ENCODE results near the gene SPAG16. TPM values are rescaled to one million over a fixed set of nuclear protein-coding genes. Genes with fewer than 3 reads are reported as not detected.

SPAG16 gene
- 14.4 TPM for total RNA-seq (ENCODE audit: unreplicated experiment)
- long read RNA-seq, transcript SPAG16-207 (5 exons, 1,250 nt) = major isoform, 7 of 9 reads
- long read RNA-seq, partial matches to known transcripts = 1 of 9 reads
- long read RNA-seq, other reads (novel, unspliced or antisense) = 1 of 9 reads

GRCh38 chr2:213284105-213285090 lies at the start of gene SPAG16:
SPAG16 (plus strand) TSS chr2:213284464.
- H3K9me3 Mint-ChIP-seq (ENCODE audit: unreplicated experiment) = no peaks in the 10 kb centered on the region
- TF ChIP-seq CTCF (IDR thresholded peaks at IDR 0.05; ENCODE audit: unreplicated experiment) = no peak
- peaks cover 10% of the 10 kb centered on the region for H3K4me1 Mint-ChIP-seq (ENCODE audit: unreplicated experiment)
- no peaks in the 10 kb centered on the region for H3K27me3 Mint-ChIP-seq (ENCODE audit: unreplicated experiment)
- peak; percentile 99 for DNase-seq (ENCODE audit: low spot score)
- H3K27ac Mint-ChIP-seq (ENCODE audit: unreplicated experiment) = peak within 1 kb of the TSS; percentile 85
- H3K36me3 Mint-ChIP-seq (ENCODE audit: low read depth, unreplicated experiment) = no peaks in the 10 kb centered on the region
- H3K4me3 Mint-ChIP-seq (ENCODE audit: unreplicated experiment) = peak within 1 kb of the TSS; percentile 90

- H3K9me3 Mint-ChIP-seq (ENCODE audit: unreplicated experiment) = peaks cover 4% of the 10 kb centered on the region
- peak; percentile 5 for DNase-seq (ENCODE audit: low spot score)
- no peak overlapping the region for H3K4me3 Mint-ChIP-seq (ENCODE audit: unreplicated experiment)
- H3K36me3 Mint-ChIP-seq (ENCODE audit: low read depth, unreplicated experiment) = no peaks in the 10 kb centered on the region
- TF ChIP-seq CTCF (IDR thresholded peaks at IDR 0.05; ENCODE audit: unreplicated experiment) = no peak
- no peaks in the 10 kb centered on the region for H3K27me3 Mint-ChIP-seq (ENCODE audit: unreplicated experiment)
- peaks cover 27% of the 10 kb centered on the region for H3K4me1 Mint-ChIP-seq (ENCODE audit: unreplicated experiment)
- peak overlapping the region; percentile 93 for H3K27ac Mint-ChIP-seq (ENCODE audit: unreplicated experiment)
Observed at GRCh38 chr2:213234641-213235040, 49.6 kb upstream of the SPAG16 start.

GRCh38 chr2:213235741-213236140 lies 48.5 kb upstream of the SPAG16 start:
- Mint-ChIP-seq H3K27ac (ENCODE audit: unreplicated experiment) (no peak overlapping the region), H3K4me1 (ENCODE audit: unreplicated experiment) (peaks cover 27% of the 10 kb centered on the region), H3K9me3 (ENCODE audit: unreplicated experiment) (peaks cover 4% of the 10 kb centered on the region), H3K36me3 (ENCODE audit: low read depth, unreplicated experiment) (no peaks in the 10 kb centered on the region), H3K27me3 (ENCODE audit: unreplicated experiment) (no peaks in the 10 kb centered on the region), H3K4me3 (ENCODE audit: unreplicated experiment) (no peak overlapping the region)
- TF ChIP-seq CTCF (IDR thresholded peaks at IDR 0.05; ENCODE audit: unreplicated experiment) = no peak
- DNase-seq (ENCODE audit: low spot score) = no peak

GRCh38 chr2:213237251-213237650 lies 47.0 kb upstream of the SPAG16 start:
- H3K36me3 Mint-ChIP-seq (ENCODE audit: low read depth, unreplicated experiment) = no peaks in the 10 kb centered on the region
- no peak overlapping the region for H3K27ac Mint-ChIP-seq (ENCODE audit: unreplicated experiment)
- peaks cover 27% of the 10 kb centered on the region for H3K4me1 Mint-ChIP-seq (ENCODE audit: unreplicated experiment)
- no peak for DNase-seq (ENCODE audit: low spot score)
- no peak for TF ChIP-seq CTCF (IDR thresholded peaks at IDR 0.05; ENCODE audit: unreplicated experiment)
- H3K4me3 Mint-ChIP-seq (ENCODE audit: unreplicated experiment) = no peak overlapping the region
- H3K27me3 Mint-ChIP-seq (ENCODE audit: unreplicated experiment) = no peaks in the 10 kb centered on the region
- H3K9me3 Mint-ChIP-seq (ENCODE audit: unreplicated experiment) = peaks cover 4% of the 10 kb centered on the region

GRCh38 chr2:213237787-213238186 lies 46.5 kb upstream of the SPAG16 start:
- Mint-ChIP-seq H3K4me1 (ENCODE audit: unreplicated experiment) (peaks cover 24% of the 10 kb centered on the region), H3K27ac (ENCODE audit: unreplicated experiment) (no peak overlapping the region), H3K36me3 (ENCODE audit: low read depth, unreplicated experiment) (no peaks in the 10 kb centered on the region), H3K27me3 (ENCODE audit: unreplicated experiment) (no peaks in the 10 kb centered on the region), H3K9me3 (ENCODE audit: unreplicated experiment) (peaks cover 4% of the 10 kb centered on the region), H3K4me3 (ENCODE audit: unreplicated experiment) (no peak overlapping the region)
- DNase-seq (ENCODE audit: low spot score) = no peak
- no peak for TF ChIP-seq CTCF (IDR thresholded peaks at IDR 0.05; ENCODE audit: unreplicated experiment)

Measured in endothelial cell (in vitro differentiated cells).